Activated effector memory CD4-positive, alpha-beta T cell treated with Interleukin-2 at 50 U/mL for 16 hours (primary cell): Measurements from ENCODE around the gene CACNB1.

Experiments used
- DNase-seq: peaks from one replicate; pipeline ENCODE4 v3.0.0-alpha.2; 2020

CACNB1 gene

DNA sequence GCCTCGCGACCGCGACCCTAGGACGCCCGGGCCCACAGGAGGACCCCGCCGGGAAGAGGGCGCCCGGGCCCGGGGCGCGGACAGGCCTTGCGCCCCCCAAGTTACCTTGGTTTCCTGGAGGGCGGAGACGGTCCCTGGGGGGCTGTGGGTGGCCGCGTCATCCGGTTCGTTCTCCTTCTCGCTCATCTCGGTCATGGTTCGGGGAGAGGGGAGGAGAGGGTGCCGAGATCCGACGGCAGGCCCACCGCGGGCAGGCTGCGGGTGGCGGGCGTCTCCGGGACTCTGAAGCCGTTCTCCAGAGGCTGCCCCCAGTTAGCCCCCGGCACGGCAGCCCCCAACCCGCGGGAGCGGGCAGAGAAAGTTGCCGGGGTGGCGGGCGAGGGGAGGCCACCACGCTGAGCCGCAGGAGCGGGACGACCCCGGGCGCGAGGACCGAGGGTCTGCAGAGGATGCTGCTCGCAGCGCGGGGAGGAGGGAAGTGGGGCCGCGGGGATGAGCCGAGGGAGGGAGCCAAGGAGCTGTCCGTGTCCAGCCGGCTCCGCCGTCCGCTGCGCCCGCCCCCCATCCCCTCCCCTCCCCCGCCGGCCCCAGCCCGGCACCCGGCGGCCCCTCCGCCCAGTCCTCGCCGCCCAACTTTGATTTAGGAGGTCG is 28.0 kb upstream of the CACNB1 start, which contains the start of gene STAC2:
TSS of gene STAC2 (minus strand) at position 638 of the 651 bp plus-strand sequence. CDS start at position 195, 443 bp downstream.
- DNase-seq, result no peak

DNA sequence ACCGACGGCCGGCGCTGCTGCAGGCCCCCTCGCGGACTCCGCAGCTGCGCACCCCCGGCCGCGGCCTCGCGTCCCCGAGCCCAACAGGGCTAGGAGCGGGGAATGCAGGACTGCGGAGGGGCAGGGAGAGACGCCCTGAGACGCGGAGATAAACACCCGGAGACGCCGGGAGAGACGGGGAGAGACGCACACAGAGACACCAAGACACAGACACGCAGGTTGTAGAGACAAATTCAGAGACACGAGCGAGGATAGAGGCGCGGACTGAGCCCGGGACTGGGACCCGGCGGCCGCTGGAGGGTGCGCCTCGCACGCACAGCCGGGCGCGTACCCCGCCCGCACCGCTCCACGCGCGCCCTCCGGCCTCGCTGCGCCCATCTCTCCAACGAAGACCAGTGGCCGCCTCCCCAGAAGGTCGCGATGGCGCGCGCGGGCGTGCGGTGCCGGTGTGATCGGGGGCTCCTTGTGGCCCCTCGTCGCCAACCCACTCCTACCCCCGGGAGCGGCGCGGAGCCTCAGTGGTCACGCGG is 27.4 kb upstream of the CACNB1 start:
- DNase-seq, result no peak

DNA sequence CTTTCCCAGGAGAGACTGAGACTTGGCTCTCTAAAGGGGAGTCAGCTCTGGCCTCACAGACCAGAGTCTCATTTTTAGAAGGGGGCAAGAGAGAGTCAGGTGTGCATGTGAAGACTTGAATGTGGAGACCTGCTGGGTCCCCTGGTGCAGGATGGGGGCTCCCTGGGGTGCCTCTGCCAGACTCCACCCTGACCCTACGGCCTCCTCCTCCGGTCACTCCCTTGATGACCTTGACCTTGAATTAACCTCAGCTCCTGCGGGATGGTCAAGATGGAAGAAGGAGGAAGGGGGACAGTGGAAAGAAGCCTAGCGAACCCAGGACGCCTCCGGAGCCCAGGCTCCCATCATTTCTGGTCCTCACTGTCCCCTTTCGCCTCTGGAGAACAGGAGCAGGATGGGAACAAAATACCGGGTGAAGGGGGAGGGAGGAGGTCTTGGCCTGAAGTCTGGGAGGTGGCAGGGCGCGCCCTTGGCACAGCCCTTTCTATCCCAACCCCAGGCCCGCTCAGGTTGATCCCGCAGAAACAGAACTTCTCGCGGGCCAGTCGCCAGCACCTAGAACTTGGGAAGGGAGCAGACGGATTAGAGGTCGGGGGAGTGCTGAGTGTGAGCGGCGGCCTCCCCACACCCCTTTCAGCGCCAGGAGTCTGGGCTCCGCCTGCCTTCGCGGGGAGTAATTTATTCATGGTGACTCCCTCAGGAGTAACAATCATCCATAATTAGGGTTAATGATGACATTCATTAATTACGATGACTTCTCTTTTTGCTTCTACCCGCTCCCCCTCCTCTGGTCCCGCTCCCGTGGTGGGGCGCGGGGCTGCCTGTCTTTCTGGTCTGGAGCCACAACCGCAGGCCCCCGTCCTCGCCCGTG is 26.7 kb upstream of the CACNB1 start:
- DNase-seq, result no peak

DNA sequence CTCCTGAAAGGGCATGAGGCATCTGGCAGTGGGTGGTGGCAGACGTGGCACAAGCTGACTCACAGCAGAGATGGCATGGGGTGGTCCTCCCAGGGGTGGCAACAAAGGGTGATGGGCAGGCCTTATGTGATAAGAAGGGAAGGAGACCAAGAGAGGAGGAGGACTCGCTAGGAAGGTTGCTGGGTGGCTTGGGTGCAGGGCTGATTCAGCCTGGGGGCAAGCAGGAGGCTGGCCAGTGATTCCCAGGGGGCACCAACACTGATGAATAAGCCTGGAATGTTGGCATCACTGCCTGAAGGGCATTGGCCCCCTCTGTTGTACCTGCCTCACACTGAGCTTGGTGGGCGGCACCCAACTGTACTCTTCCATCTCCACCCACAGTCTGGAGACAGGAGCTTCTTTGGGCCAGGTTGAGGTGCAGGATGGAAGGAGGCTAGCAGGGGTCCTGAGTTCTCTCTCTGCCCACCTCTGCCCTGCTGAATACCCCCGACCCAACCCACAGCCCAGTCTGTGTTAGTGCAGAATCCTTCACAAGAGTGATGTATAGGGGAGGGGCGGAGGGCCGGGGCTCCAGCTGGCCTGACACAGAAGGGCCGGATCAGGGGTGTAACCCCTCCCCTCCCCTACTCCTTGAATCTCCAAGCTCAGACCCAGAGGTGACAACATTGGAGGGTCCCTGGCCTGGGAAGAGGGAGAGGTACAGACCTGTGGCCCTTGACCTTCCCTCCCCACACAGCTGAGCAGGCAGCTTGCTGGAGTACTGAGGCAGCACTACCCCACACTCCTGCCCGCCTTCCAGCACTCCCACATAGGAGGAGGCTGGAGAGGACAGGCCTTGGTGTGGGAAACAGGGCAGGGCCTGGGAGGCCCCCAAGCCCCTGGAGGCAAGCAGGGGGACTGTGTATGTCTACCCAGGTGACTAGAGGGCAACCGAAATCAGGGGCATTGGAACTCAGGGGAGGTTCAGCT is 25.7 kb upstream of the CACNB1 start:
- no peak for DNase-seq

DNA sequence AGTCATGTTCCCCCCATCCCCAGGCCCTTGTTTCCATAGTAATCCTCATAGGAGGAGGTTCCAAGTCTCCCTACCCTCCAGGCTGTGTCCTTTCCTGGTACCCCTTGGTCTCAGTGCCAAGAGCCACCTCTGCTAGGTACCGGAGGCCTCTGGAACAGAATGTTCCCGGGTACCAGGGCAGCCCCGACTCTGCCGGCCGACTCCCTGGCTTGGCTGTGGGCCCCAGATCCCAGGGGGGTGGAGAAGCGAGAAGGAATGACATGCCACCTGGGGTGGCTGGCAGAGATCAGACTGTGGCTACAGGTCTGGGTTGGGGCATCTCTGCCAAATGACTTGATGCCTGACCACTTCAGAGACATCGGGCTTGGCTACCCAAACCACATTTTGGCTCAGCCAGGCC is 24.7 kb upstream of the CACNB1 start:
- no peak for DNase-seq

DNA sequence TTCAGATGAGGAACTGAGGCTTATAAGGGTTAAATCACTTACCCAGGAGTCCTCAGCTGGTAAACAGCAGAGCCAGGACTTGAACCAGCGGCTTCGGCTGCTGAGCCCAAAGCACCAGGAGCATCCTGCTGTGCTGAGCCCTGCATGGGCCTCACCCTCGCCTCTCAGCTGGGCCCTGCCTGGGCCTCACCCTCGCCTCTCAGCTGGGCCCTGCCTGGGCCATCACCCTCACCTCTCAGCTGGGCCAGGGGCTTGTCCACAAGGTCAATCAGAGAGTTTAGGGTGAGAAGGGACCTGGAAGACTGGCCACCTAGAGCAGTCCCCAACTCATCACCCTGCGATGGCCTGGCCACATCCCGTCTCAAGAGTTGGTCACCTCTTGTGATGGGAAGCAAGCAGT is 24.1 kb upstream of the CACNB1 start:
- no peak for DNase-seq

DNA sequence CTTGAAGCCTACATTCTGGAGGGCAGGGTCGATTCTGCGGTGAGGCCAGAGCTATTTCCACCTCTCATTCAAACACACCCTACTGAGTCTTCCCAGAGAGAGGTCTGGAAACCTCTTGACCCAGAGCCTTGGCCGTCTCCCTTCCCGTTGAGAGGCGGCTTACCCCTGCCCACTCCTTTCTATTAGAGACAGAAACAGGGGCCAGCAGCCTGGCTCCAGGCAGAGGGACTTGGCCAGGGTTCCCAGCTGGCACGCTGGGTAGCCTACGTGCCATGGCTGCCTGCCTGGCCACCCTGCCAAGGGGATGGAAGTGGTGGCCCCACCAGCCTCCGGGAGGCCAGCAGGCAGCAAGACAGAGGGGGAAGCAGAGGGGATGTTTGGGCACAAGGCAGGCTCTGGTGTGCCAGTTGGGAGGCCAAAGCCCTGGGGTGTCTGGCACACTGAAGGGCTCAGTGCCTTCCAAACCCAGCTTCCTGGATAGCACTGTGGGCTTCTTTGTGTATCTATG is 22.2 kb upstream of the CACNB1 start:
- no peak for DNase-seq

DNA sequence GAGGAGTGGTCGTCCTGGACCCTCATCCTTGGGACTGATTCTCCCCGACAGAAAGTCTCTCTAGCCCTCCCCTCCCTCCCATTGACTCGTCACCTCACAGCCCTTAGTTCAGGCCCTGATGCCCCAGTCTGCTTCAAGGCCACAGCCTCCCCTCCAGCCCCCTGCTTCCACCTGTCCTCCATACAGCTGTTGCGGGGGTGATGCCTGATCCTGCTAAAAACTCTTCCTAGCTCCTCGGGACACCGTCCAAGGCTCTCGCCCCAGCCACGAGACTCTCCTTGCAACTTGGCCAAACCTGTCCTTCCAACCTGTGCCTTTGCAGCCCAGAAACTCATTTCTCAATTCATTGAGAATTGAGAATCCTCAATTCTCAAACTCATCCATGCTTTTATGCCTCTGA is 21.4 kb upstream of the CACNB1 start:
- no peak for DNase-seq

DNA sequence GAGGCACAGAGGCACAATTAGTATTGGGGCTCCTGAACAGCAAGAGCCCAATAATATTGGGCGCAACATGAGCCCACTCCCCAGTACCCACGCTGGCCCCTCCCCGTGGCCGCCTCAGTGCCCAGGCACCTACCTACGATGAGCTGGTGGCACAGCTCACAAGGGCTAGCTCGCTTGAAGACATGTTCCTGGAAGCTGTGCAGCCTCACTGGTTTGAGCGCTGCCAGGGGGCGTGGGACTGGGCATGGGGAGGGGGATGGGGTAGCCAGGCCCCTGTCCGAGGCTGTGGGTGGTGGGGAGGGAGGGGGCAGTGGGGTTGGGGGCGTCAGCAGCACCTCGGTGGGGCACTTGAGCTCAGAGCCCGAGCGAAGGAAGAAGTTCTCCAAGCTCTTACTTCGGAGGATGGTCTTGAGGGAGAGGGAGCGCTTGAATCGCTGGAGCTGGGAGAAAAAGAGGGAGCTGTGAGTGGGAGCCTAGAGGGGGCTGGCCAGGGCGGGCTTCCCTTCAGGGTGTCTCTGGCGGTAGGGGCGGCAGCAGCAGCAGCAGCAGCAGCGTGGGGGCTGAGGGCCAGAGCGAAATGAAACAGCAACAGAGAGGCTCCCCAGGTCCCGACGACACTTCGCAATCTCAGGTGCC is 20.4 kb upstream of the CACNB1 start:
- no peak for DNase-seq

DNA sequence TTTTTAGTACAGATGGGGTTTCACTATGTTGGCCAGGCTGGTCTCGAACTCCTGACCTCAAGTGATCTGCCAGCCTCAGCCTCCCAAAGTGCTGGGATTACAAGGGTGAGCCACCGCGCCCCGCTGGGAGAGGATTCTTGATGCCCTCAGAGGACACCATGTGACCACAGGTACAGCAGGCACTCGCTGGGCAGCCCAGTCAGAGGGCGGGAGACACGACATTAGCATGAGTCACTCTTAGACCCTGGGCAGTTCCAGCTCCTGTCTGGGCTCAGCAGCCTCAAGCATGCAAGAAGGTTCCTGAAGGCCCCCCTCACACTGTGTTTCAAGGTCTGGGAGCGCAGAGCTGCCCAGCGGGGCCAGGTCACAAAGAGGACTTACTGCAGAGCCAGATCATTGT is 16.4 kb upstream of the CACNB1 start:
- DNase-seq, result no peak

DNA sequence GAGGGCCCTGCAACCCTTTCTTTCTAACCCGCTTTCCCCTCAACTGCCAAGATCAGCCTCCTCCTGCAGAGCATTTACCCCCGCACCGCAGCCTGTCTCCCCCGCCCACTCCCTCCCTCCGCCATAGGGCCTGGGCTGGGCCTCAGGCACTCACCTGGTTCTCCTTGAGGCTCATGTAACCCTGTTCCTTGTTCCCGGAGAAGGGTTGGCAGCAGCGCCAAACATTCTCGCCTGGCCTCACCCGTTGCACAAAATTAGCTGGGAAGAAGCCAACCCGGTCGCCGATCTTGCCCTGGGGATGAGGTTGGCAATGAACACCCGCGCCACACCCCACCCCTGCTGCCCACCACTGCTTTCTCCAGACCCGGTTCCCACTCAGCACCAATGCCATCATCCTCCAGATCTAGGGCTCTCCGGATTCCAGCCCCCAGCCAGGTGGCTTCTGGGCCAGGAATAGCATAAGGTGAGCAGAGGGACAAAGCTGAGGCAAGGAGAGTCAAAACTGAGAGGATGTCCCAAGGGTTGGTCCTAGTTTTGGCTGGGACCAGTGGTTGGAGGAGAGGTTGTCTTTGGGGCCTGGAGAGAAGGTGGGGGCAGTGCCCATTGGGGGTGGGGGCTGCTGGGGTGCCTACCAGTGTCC is 15.5 kb upstream of the CACNB1 start:
- DNase-seq, result no peak

DNA sequence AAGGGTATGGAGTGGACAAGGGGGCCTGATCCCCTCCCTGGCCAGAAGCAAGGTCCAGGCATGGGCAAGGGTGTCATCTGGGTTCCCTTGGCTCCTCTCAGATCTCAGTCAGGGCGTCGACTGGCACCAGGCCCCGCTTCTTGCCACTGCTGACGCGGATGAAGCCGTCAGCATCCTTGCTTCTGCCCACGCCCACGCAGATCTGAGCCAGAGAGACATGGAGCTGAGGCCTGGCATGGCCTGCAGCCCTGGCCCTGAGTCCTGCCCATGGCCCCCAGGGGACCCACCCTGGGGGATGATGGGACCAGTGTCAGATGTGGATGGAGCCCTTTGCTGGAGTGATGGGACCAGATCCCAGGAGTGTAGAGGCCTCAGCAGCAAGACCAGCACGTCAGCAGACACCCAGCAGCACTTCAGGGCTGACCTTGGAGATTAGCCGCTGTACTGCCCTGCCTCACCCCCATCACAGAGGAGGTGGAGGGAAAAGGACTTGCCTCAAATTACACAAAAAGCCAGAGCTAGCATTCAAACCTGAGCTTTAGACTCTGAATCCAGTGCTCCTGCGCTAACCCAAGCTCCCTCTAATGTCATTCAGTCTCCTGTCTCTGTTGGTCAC is 14.8 kb upstream of the CACNB1 start:
- no peak for DNase-seq

DNA sequence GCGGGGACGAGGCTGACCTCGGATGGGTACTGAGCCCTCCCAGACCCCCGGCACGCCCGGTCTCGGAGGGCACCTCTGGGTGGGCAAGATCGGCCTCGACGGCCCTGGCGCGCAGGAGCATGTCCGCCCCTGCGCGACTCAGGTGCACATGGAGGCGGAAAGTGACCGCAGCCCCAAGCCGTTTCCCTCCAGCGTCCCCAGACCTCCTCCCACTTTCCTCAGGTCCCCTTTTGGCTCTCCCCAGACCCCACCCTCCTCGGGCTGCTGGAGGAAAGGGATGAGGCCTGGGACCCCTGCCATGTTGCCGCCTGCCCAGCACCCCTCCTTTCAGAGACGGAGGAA is 12.6 kb upstream of the CACNB1 start:
- no peak for DNase-seq

DNA sequence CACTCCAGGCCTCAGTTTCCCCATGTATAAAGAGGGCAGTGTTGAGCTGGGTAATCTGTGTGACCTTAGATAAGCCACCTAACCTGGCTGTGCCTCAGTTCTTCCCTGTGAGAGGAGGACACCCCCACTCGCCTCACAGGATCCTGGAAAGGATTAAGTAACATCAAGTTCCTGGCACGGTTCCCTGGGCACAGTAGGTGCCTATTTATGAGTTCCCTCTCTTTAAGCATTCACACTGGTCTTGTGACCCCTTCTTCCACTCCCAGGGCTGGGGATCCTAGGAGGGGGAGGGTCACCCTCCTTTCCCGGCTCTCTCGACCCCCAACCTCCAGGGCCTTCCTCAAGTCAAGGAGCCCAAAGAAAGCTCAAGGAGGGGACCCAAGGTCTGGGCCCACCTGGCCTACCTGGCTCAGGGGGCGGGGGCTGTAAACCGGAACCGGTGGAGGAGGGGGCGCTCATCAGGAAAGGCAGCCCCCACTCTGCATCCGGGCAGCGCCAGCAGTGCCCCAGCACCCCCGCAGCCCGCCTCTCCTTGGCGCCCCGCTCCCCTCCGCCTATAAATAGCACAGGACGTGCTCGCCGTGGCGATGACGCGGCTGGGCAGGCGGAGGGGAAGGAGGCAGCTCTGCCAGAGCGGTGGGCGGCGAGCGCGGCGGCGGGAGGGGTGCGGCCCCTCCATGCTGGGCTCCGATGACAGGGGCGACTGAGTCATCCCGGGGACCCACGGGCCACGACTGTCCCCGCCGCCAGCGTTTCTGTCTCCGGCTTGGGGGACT is 12.0 kb upstream of the CACNB1 start:
- DNase-seq, result peak; percentile 36

DNA sequence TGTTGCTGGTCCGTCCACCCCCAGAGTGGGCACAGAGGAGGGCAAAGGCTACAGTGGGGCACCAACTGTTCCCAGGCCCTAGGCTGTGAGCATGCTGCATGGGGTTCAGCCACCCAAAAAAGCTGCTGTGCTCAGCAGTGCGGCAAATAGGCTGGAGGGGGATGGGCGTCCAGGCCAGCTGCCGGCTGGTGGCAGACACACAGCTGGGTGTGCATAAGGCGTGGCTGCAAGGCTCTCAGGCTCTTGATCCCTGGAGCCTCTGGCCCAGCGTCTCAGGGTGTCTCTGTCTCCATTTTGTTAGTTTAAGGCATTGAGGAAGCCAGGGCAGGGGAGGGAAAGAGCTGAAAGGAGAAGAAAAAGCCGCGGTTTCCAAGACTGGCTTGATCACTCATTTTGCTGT is 11.4 kb upstream of the CACNB1 start:
- DNase-seq, result no peak

DNA sequence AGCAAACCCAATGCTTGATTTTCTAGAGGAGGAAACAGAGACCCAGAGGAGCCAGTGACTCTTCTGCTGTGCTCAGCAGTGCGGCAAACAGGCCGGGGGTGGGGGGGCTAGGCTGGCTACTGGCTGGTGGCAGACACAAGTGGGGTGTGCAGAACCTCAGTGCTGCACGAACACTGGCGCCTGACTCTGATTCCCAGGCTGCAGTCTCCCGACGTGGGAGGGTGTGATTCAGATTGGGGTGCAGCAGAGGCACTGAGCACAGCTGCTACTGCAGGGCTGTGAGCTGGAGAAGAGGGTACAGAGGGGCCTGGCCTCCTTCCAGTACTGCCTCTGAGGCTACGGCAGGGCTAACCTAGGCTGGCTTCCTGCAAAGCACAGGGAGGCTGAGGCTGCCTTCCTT is 10.7 kb upstream of the CACNB1 start:
- no peak for DNase-seq

DNA sequence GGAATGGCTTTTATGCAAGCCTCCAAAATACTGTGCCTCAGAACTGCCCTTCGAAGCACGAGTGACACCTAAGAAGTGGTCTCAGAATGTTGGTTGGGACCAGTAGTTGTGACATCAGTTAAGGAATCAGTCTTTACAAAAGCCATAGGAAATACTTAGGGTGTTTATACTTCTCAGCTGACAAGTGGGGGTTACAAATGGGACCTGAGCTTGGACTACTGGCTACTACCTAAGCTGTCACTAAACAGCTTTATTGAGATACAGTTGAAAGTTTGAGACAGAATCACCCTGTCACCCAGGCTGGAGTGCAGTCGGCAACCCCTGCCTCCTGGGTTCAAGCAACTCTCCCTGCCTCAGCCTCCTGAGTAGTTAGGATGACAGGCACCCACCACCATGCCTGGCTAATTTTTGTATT is 7.7 kb upstream of the CACNB1 start:
- no peak for DNase-seq

DNA sequence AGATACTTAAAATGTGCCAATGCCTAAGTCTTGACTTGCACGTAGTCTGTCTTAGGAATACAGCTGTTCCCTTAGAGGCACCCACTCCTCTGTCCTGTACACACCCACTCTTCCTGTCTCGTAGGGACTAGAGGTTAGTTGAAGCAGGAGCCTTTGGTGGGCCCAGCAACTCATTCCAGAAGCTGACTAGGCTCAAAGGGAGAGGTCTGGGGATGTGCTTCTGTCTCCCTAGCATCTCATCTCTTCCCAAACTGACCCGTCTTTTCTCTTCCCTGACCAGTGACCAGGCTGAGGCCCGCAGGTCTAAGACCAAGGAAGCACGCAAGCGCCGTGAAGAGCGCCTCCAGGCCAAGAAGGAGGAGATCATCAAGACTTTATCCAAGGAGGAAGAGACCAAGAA is 6.8 kb upstream of the CACNB1 start:
- no peak for DNase-seq

DNA sequence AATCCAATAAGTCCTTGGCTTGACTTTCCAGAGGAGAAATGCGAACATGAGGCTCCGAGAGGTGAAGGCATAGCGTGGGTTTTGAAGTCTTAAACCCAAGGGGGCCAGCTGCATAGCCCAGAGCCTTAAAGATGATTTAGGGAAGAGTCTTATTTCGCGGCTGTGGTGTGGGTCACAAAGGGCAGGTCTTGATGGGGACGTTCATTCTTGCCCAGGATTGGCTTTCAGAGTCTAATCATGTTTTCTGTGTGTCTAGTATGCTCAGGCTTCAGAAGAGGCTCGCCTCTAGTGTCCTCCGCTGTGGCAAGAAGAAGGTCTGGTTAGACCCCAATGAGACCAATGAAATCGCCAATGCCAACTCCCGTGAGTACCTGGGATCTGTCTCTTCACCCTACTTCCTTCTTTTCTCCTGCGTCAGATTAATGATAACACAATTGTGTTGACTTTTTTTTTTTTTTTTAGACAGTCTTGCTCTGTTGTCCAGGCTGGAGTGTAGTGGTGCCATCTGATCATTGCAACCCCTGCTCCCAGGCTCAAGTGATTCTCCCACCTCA is 3.6 kb upstream of the CACNB1 start:
- no peak for DNase-seq
